DOHH2 (cell line): ENCODE results near the gene MAMDC2.
A peak's percentile ranks its signal among the peaks of the same experiment; 100 is the strongest.
"Not testable (repeated sequence)": the region's sequence is repeated elsewhere in the genome, so short reads cannot be mapped to it uniquely, and the experiment has no call there.

Experiments
- H3F3A ChIP-seq: fragments of 200-600 bp; sonication (generic), shearing (Covaris generic); 2 replicates; pipeline ENCODE4 v1.6.0; 2016; ENCODE audit warnings: antibody characterized with exemption, mild to moderate bottlenecking; ENCODE audit not compliant: control insufficient read depth, insufficient read depth
- H3K27ac ChIP-seq: fragments of 200-600 bp; sonication (generic); 2 replicates; pipeline ENCODE4 v1.5.1; 2014; ENCODE audit warnings: low read depth, mild to moderate bottlenecking, low read length, moderate library complexity
- H3K27me3 ChIP-seq: fragments of 200-600 bp; sonication (generic); 2 replicates; pipeline ENCODE4 v1.6.1; 2014; ENCODE audit warnings: mild to moderate bottlenecking, low read length, mixed read lengths; ENCODE audit not compliant: control insufficient read depth
- H3K36me3 ChIP-seq: fragments of 200-600 bp; sonication (generic); 2 replicates; pipeline ENCODE4 v1.6.1; 2014; ENCODE audit warnings: mild to moderate bottlenecking, low read length, moderate library complexity, mixed read lengths; ENCODE audit not compliant: control insufficient read depth
- H3K4me1 ChIP-seq: fragments of 200-600 bp; sonication (generic); 2 replicates; pipeline ENCODE4 v1.6.1; 2014; ENCODE audit warnings: mild to moderate bottlenecking, low read length, mixed read lengths; ENCODE audit not compliant: control insufficient read depth
- H3K4me2 ChIP-seq: fragments of 200-600 bp; sonication (generic); 2 replicates; pipeline ENCODE4 v1.6.0; 2014; ENCODE audit warnings: mild to moderate bottlenecking, low read length, moderate library complexity
- H3K4me3 ChIP-seq: fragments of 200-600 bp; sonication (generic); 2 replicates; pipeline ENCODE4 v1.5.1; 2014; ENCODE audit warnings: mild to moderate bottlenecking, low read length, mixed read lengths
- H3K79me2 ChIP-seq: fragments of 200-600 bp; sonication (generic); 2 replicates; pipeline ENCODE4 v1.6.1; 2014; ENCODE audit warnings: mild to moderate bottlenecking, low read length, mixed read lengths; ENCODE audit not compliant: control insufficient read depth
- H3K9me2 ChIP-seq: fragments of 200-600 bp; sonication (generic); replicated peaks from 2 replicates; pipeline ENCODE4 v1.6.1; 2014; ENCODE audit warnings: mild to moderate bottlenecking, low read length, mixed read lengths; ENCODE audit not compliant: control insufficient read depth
- H3K9me3 ChIP-seq: fragments of 200-600 bp; sonication (generic); 2 replicates; pipeline ENCODE4 v1.6.1; 2014; ENCODE audit warnings: antibody characterized with exemption, low read length, mixed read lengths; ENCODE audit not compliant: control insufficient read depth, insufficient read depth
- H4K20me1 ChIP-seq: fragments of 200-600 bp; sonication (generic); 2 replicates; pipeline ENCODE4 v1.6.0; 2014; ENCODE audit warnings: low read depth, mild to moderate bottlenecking, antibody characterized with exemption, low read length, moderate library complexity; ENCODE audit not compliant: control insufficient read depth, insufficient read depth
- EZH2phosphoT487 ChIP-seq: fragments of 200-600 bp; sonication (generic); IDR thresholded peaks from 2 replicates; pipeline ENCODE4 v1.6.1; 2017; ENCODE audit warnings: borderline replicate concordance, mild to moderate bottlenecking, antibody characterized with exemption, low read length, moderate library complexity, mixed read lengths
- TF ChIP-seq, protein P1 (sequence below): fragments of 200-600 bp; sonication (generic); IDR thresholded peaks from one replicate; pipeline ENCODE4 v1.5.1; 2014; ENCODE audit warnings: antibody characterized with exemption, mild to moderate bottlenecking, low read depth, low read length; ENCODE audit not compliant: poor library complexity, severe bottlenecking

MAMDC2 gene

GRCh38 chr9:70229026-70229425 lies 185.4 kb downstream of the MAMDC2 start:
- H3K4me2 ChIP-seq, result no peak overlapping the region
- H3K27ac ChIP-seq, result no peak overlapping the region
- H3K27me3 ChIP-seq, result no peaks in the 10 kb centered on the region
- H3K9me3 ChIP-seq, result no peaks in the 10 kb centered on the region
- H3K36me3 ChIP-seq, result no peaks in the 10 kb centered on the region
- H4K20me1 ChIP-seq, result no peaks in the 10 kb centered on the region
- no peaks in the 10 kb centered on the region for H3K79me2 ChIP-seq
- H3K4me1 ChIP-seq, result no peaks in the 10 kb centered on the region
- no peaks in the 10 kb centered on the region for H3K9me2 ChIP-seq
- TF ChIP-seq EZH2phosphoT487, result no peak
- TF ChIP-seq, protein P1, sequence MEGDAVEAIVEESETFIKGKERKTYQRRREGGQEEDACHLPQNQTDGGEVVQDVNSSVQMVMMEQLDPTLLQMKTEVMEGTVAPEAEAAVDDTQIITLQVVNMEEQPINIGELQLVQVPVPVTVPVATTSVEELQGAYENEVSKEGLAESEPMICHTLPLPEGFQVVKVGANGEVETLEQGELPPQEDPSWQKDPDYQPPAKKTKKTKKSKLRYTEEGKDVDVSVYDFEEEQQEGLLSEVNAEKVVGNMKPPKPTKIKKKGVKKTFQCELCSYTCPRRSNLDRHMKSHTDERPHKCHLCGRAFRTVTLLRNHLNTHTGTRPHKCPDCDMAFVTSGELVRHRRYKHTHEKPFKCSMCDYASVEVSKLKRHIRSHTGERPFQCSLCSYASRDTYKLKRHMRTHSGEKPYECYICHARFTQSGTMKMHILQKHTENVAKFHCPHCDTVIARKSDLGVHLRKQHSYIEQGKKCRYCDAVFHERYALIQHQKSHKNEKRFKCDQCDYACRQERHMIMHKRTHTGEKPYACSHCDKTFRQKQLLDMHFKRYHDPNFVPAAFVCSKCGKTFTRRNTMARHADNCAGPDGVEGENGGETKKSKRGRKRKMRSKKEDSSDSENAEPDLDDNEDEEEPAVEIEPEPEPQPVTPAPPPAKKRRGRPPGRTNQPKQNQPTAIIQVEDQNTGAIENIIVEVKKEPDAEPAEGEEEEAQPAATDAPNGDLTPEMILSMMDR, result no peak
- no peak overlapping the region for H3K4me3 ChIP-seq
- H3F3A ChIP-seq, result no peaks in the 10 kb centered on the region

DNA sequence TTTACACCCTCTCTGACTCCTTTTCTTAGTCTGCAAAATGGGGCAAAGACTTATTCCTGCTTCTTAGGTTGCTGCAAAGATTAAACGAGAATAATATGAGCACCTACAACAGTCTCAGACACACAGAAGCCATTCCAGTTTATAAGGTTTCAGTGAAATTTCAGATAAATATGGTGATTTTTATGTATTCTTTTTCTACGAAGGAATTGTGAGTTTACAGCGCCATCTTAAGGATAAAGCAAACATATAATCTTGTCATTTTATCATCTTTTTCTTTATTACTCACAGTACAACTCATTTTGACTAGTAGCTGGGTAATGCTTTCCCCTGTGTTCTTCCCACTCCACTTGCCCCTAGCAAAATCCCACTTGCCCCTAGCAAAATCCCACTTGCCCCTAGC lies 185.9 kb downstream of the MAMDC2 start:
- Histone ChIP-seq H3K27me3 (no peaks in the 10 kb centered on the region), H3K79me2 (no peaks in the 10 kb centered on the region), H3K9me3 (no peaks in the 10 kb centered on the region), H3K4me1 (no peaks in the 10 kb centered on the region), H4K20me1 (no peaks in the 10 kb centered on the region), H3F3A (no peaks in the 10 kb centered on the region), H3K4me3 (no peak overlapping the region), H3K9me2 (no peaks in the 10 kb centered on the region), H3K27ac (no peak overlapping the region), H3K4me2 (no peak overlapping the region), H3K36me3 (no peaks in the 10 kb centered on the region)
- TF ChIP-seq, protein P1, result peak; percentile 42
- no peak for TF ChIP-seq EZH2phosphoT487

DNA sequence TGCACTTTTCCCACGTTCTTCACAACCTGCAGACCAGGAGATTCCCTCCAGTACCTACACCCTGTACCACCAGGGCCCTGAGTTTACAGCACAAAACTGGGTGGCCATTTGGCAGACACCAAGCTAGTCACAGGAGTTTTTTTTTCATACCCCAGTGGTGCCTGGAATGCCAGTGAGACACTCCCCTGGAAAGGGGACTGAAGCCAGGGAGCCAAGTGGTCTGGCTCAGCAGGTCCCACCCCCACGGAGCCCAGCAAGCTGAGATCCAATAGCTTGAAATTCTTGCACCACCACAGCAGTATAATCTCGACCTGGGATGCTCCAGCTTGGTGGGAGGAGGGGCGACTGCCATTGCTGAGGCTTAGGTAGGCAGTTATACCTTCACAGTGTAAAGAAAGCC lies 188.8 kb downstream of the MAMDC2 start:
- H3K4me2 ChIP-seq, result no peak overlapping the region
- no peaks in the 10 kb centered on the region for H3K79me2 ChIP-seq
- no peaks in the 10 kb centered on the region for H3K27me3 ChIP-seq
- no peaks in the 10 kb centered on the region for H3K36me3 ChIP-seq
- no peaks in the 10 kb centered on the region for H3K9me2 ChIP-seq
- H3K27ac ChIP-seq, result no peak overlapping the region
- no peaks in the 10 kb centered on the region for H3K4me1 ChIP-seq
- H3K9me3 ChIP-seq, result no peaks in the 10 kb centered on the region
- H3K4me3 ChIP-seq, result no peak overlapping the region
- H3F3A ChIP-seq, result no peaks in the 10 kb centered on the region
- H4K20me1 ChIP-seq, result no peaks in the 10 kb centered on the region
- TF ChIP-seq, protein P1, result no peak
- no peak for TF ChIP-seq EZH2phosphoT487

GRCh38 chr9:70234208-70234607 lies 190.6 kb downstream of the MAMDC2 start:
- not testable (repeated sequence) for H3K4me3 ChIP-seq, H3K4me2 ChIP-seq, H3K9me2 ChIP-seq, H3K79me2 ChIP-seq, H3K27me3 ChIP-seq, H3K9me3 ChIP-seq, H3K27ac ChIP-seq, H4K20me1 ChIP-seq, H3F3A ChIP-seq, H3K36me3 ChIP-seq, H3K4me1 ChIP-seq

GRCh38 chr9:70245952-70246351 lies 202.3 kb downstream of the MAMDC2 start:
- not testable (repeated sequence) for H3K4me3 ChIP-seq, H3F3A ChIP-seq, H3K4me2 ChIP-seq, H3K9me2 ChIP-seq, H3K9me3 ChIP-seq, H3K36me3 ChIP-seq, H3K4me1 ChIP-seq, H3K79me2 ChIP-seq, H3K27me3 ChIP-seq, H3K27ac ChIP-seq, H4K20me1 ChIP-seq
